A673 (cell line): ENCODE results near the gene NGEF. TPM values are rescaled to one million over a fixed set of nuclear protein-coding genes. Genes with fewer than 3 reads are reported as not detected.

Experiments used
- BruUV-seq: library from RNA; stranded (reverse); fragments of 400-500 nt; replicated peaks from 2 replicates; lab custom pipeline; 2021; lab: Mats Ljungman, UMichigan
- CTCF ChIA-PET: fragments of 300-600 bp; sonication (Branson Sonifier 250); formaldehyde crosslinking; loops from one replicate; lab custom pipeline; 2022; ENCODE audit warnings: antibody characterized with exemption; lab: Charles Lee
- POLR2A ChIA-PET: fragments of 300-600 bp; sonication (Branson Sonifier 250); formaldehyde crosslinking; loops from one replicate; lab custom pipeline; 2022; ENCODE audit warnings: antibody characterized with exemption; ENCODE audit not compliant: low non-redundant PET; lab: Charles Lee
- DNase-seq: peaks from one replicate; pipeline ENCODE4 v3.0.0-alpha.2; 2015; ENCODE audit warnings: low spot score
- H3K27ac ChIP-seq: fragments of 200-600 bp; sonication (generic); 2 replicates; pipeline ENCODE4 v1.5.1; 2016; ENCODE audit warnings: mixed run types, low read depth, mild to moderate bottlenecking, mixed read lengths, antibody characterized with exemption, low read length; ENCODE audit not compliant: poor library complexity, severe bottlenecking
- H3K27me3 ChIP-seq: fragments of 200-600 bp; sonication (generic); replicated peaks from 2 replicates; pipeline ENCODE4 v1.6.1; 2017; ENCODE audit warnings: mixed run types, low read depth, mild to moderate bottlenecking, mixed read lengths, antibody characterized with exemption, low read length; ENCODE audit not compliant: insufficient read depth, poor library complexity
- H3K36me3 ChIP-seq: fragments of 200-600 bp; sonication (generic); 2 replicates; pipeline ENCODE4 v1.6.1; 2016; ENCODE audit warnings: mixed run types, mild to moderate bottlenecking, mixed read lengths, antibody characterized with exemption, low read length; ENCODE audit not compliant: insufficient read depth, poor library complexity, severe bottlenecking
- H3K4me1 ChIP-seq: fragments of 200-600 bp; sonication (generic); 2 replicates; pipeline ENCODE4 v1.6.1; 2017; ENCODE audit warnings: mixed run types, mild to moderate bottlenecking, mixed read lengths, antibody characterized with exemption, low read length; ENCODE audit not compliant: insufficient read depth, poor library complexity, severe bottlenecking
- H3K4me3 ChIP-seq: fragments of 200-600 bp; sonication (generic); 2 replicates; pipeline ENCODE4 v1.5.1; 2016; ENCODE audit warnings: low read depth, mixed run types, mild to moderate bottlenecking, mixed read lengths, low read length; ENCODE audit not compliant: poor library complexity, severe bottlenecking
- H3K9me3 ChIP-seq: fragments of 200-600 bp; sonication (generic); 2 replicates; pipeline ENCODE4 v1.6.1; 2016; ENCODE audit warnings: mixed run types, low read depth, mild to moderate bottlenecking, mixed read lengths, antibody characterized with exemption, low read length; ENCODE audit not compliant: poor library complexity, severe bottlenecking
- CTCF ChIP-seq: fragments of 300-800, 200-600 bp; sonication (generic); conservative IDR thresholded peaks from 2 replicates; pipeline ENCODE4 v1.5.1; 2017; ENCODE audit warnings: low read depth, mild to moderate bottlenecking, antibody characterized with exemption, low read length, moderate library complexity, mixed read lengths
- EZH2 ChIP-seq: fragments of 200-600 bp; sonication (generic); IDR thresholded peaks from 2 replicates; pipeline ENCODE4 v1.6.1; 2017; ENCODE audit warnings: borderline replicate concordance, low read depth, mild to moderate bottlenecking, mixed read lengths, antibody characterized with exemption, low read length; ENCODE audit not compliant: poor library complexity, severe bottlenecking
- intact Hi-C: fragments of 100-400 bp; cut with micrococcal nuclease; formaldehyde crosslinking; loops from one replicate; pipeline ENCODE4 v1.10.0; 2022; ENCODE audit not compliant: unreplicated experiment
- total RNA-seq: library from RNA; stranded (reverse); gene quantifications from 2 replicates; pipeline ENCODE4 v1.2.3, GENCODE V29; 2021

NGEF gene
- total RNA-seq, 1 experiment from 2014 or later, result 0.69 TPM

- no TSS peak for BruUV-seq
- Histone ChIP-seq H3K4me1 (no peaks in the 10 kb centered on the region), H3K27ac (no peak overlapping the region), H3K27me3 (no peaks in the 10 kb centered on the region), H3K36me3 (no peaks in the 10 kb centered on the region), H3K4me3 (no peak overlapping the region), H3K9me3 (peaks cover 6% of the 10 kb centered on the region)
- intact Hi-C loops, result no loop called here
- TF ChIP-seq CTCF, result no peak
- no peak for TF ChIP-seq EZH2
- ChIA-PET POLR2A (no interaction called here), CTCF (no interaction called here)
- DNase-seq, result no peak
These were observed 71.0 kb downstream of the NGEF start for GRCh38 chr2:232941912-232942594.

GRCh38 chr2:232941400-232941799 lies 71.7 kb downstream of the NGEF start:
- Histone ChIP-seq H3K4me1 (no peaks in the 10 kb centered on the region), H3K27ac (no peak overlapping the region), H3K36me3 (no peaks in the 10 kb centered on the region), H3K9me3 (peaks cover 6% of the 10 kb centered on the region), H3K4me3 (no peak overlapping the region), H3K27me3 (no peaks in the 10 kb centered on the region)
- no TSS peak for BruUV-seq
- ChIA-PET CTCF (no interaction called here), POLR2A (no interaction called here)
- DNase-seq, result no peak
- intact Hi-C loops, result no loop called here
- TF ChIP-seq CTCF, result no peak
- no peak for TF ChIP-seq EZH2

GRCh38 chr2:232940724-232941123 lies 72.3 kb downstream of the NGEF start:
- DNase-seq, result no peak
- no peaks in the 10 kb centered on the region for H3K4me1 ChIP-seq
- CTCF ChIA-PET, result no interaction called here
- H3K27ac ChIP-seq, result no peak overlapping the region
- BruUV-seq, result no TSS peak
- H3K36me3 ChIP-seq, result no peaks in the 10 kb centered on the region
- no peak overlapping the region for H3K4me3 ChIP-seq
- no peaks in the 10 kb centered on the region for H3K27me3 ChIP-seq
- POLR2A ChIA-PET, result no interaction called here
- intact Hi-C loops, result no loop called here
- H3K9me3 ChIP-seq, result peaks cover 6% of the 10 kb centered on the region
- TF ChIP-seq EZH2 (no peak), CTCF (no peak)
